8988T (cell line): ENCODE data around the gene L3MBTL4.

ENCODE experiments used
- DNase-seq: peaks from one replicate; pipeline ENCODE4 v3.0.0; 2011

Gene L3MBTL4

GRCh38 chr18:6021306-6022073 is 393.2 kb downstream of the L3MBTL4 start:
- no peak for DNase-seq

- DNase-seq: no peak
Observed at GRCh38 chr18:6018671-6019070, 396.0 kb downstream of the L3MBTL4 start.

GRCh38 chr18:6017171-6017570 is 397.5 kb downstream of the L3MBTL4 start:
- DNase-seq: no peak

- DNase-seq: no peak
Observed at GRCh38 chr18:6015364-6015763, 399.3 kb downstream of the L3MBTL4 start.

- no peak for DNase-seq
Observed at GRCh38 chr18:6013171-6013810, 401.4 kb downstream of the L3MBTL4 start.

GRCh38 chr18:6010921-6011320 is 403.8 kb downstream of the L3MBTL4 start:
- DNase-seq: no peak

GRCh38 chr18:6010284-6010683 is 404.4 kb downstream of the L3MBTL4 start:
- DNase-seq: no peak

- no peak for DNase-seq
Observed at GRCh38 chr18:6009756-6010155, 405.0 kb downstream of the L3MBTL4 start.

- no peak for DNase-seq
Observed at GRCh38 chr18:6004683-6005082, 410.0 kb downstream of the L3MBTL4 start.

- no peak for DNase-seq
Observed at GRCh38 chr18:6004119-6004518, 410.6 kb downstream of the L3MBTL4 start.

GRCh38 chr18:6001867-6002266 is 412.8 kb downstream of the L3MBTL4 start:
- DNase-seq: no peak

GRCh38 chr18:5998907-5999306 is 415.8 kb downstream of the L3MBTL4 start:
- DNase-seq: no peak

- DNase-seq: no peak
Observed at GRCh38 chr18:5998166-5998881, 416.4 kb downstream of the L3MBTL4 start.

- DNase-seq: no peak
Observed at GRCh38 chr18:5997361-5997760, 417.4 kb downstream of the L3MBTL4 start.

GRCh38 chr18:5995626-5996025 is 419.1 kb downstream of the L3MBTL4 start:
- no peak for DNase-seq

- no peak for DNase-seq
Observed at GRCh38 chr18:5993938-5994337, 420.8 kb downstream of the L3MBTL4 start.

GRCh38 chr18:5992381-5992780 is 422.3 kb downstream of the L3MBTL4 start:
- DNase-seq: no peak

GRCh38 chr18:5987249-5987648 is 427.5 kb downstream of the L3MBTL4 start:
- DNase-seq: no peak

GRCh38 chr18:5986257-5986931 is 428.3 kb downstream of the L3MBTL4 start:
- DNase-seq: no peak

- no peak for DNase-seq
Observed at GRCh38 chr18:5984245-5984644, 430.5 kb downstream of the L3MBTL4 start.

GRCh38 chr18:5983488-5983887 is 431.2 kb downstream of the L3MBTL4 start:
- no peak for DNase-seq

GRCh38 chr18:5982332-5982731 is 432.4 kb downstream of the L3MBTL4 start:
- DNase-seq: no peak

GRCh38 chr18:5980721-5981120 is 434.0 kb downstream of the L3MBTL4 start:
- DNase-seq: no peak
